ENCODE data around the gene UVRAG.
"Not testable (repeated sequence)": the region's sequence is repeated elsewhere in the genome, so short reads cannot be mapped to it uniquely, and the experiment has no call there.

The UVRAG gene

GRCh38 chr11:76074148-76075095 lies 259.4 kb downstream of the UVRAG start:
- DNase-seq (ENCODE audit: low read depth), result no peak

GRCh38 chr11:76075716-76076115 lies 260.7 kb downstream of the UVRAG start:
- no peak for DNase-seq (ENCODE audit: low read depth)

DNA sequence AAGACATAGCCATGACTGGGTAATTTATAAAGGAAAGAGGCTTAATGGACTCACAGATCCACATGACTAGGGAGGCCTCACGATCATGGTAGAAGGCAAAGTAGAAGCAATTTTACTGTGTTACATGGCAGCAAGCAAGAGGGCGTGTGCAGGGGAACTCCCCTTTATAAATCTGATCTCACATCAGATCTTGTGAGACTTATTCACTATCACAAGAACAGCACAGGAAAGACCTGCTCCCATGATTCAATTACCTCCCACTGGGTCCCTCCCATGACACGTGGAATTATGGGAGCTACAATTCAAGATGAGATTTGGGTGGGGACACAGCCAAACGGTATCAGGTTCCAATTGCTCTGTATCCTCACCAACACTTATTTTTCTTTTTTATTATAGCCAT lies 261.2 kb downstream of the UVRAG start:
- not testable (repeated sequence) for DNase-seq (ENCODE audit: low read depth)

GRCh38 chr11:76076749-76077148 lies 261.7 kb downstream of the UVRAG start:
- no peak for DNase-seq (ENCODE audit: low read depth)

DNA sequence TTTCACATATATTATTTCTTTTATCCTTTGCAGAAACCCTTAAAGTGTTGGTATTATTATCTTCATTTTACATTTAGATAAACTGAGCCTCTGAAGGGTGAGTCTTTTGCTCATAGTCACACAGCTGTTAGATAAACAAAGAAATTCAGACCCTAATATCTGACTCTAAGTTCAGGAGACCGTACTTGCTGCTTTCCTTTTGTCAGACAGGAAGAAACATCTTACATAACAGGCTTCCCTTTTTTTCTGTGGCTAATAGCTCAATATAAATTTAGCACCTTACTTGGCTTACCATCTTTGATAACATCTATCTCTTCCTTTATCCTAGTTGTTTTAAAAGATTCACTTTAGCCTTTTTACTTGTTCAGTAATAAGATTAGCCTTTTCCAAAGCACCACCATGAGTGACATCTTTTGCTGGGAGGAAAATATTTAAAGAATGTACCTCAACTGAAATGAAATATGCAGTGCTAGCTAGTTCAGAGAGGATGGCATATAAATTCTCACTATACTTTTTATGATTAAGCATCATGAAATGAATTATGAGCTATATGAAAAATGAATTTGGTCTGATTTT lies 262.7 kb downstream of the UVRAG start:
- DNase-seq (ENCODE audit: low read depth), result no peak

- DNase-seq (ENCODE audit: low read depth), result not testable (repeated sequence)
Observed at GRCh38 chr11:76081084-76081483, 266.1 kb downstream of the UVRAG start.

DNA sequence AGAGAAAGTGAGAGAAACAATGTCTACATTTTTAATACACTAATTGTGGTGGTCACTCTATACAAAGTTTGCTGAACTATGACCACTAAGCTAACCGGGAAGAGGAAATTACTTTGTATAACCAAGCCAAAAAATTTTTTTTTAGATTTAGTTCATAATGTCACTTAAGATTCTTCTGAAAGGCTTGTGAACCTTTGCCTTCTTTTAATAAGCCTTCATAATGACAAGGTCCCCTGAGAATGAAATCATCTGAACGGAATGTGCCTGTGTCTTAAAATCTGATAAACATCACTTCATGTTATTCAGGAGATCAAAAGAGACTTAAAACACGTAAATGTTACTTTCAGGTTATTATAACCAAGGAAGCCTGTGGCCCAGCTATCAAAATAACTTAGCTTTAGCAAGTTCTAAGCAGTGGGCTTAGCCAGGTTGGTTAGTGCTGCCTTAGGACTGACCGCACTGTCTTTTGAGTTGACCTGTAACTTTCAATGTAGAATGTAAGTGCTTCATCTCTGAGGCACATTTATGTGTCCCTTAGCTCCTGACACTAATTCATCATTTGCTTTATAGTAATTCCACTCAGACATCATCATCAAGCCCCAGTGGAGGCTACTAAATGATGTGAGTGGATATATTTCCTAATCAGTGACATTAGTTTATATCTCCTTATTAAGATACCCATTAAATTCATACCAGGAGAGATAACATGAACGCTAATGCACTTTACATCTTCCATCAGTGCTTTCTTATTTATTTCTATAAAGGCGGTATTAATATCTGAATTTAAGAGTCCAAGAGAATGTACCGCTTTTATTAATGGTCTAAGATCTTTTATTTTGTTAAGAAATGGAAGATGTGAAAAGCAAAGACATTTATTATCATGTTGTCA lies 268.8 kb downstream of the UVRAG start:
- no peak for DNase-seq (ENCODE audit: low read depth)

- DNase-seq (ENCODE audit: low read depth), result no peak
Observed at GRCh38 chr11:76085270-76085669, 270.3 kb downstream of the UVRAG start.

- DNase-seq (ENCODE audit: low read depth), result no peak
Observed at GRCh38 chr11:76086743-76087635, 272.0 kb downstream of the UVRAG start.

DNA sequence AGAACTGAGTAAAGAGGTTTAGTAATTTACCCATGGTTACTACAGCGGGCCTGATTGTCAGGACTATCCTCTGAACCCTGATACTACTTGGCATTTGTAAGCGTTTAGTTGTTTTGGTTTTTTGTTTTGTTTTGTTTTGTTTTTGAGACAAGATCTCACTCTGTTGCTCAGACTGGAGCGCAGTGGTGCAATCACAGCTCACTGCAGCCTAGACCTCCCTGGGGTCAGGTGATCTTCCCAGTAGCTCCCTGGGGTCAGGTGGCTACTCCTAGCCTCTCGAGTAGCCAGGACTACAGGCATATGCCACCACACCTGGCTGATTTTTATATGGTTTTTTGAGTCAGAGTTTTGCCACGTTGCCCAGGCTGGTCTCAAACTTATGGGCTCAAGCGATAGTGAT lies 272.7 kb downstream of the UVRAG start:
- DNase-seq (ENCODE audit: low read depth), result no peak

DNA sequence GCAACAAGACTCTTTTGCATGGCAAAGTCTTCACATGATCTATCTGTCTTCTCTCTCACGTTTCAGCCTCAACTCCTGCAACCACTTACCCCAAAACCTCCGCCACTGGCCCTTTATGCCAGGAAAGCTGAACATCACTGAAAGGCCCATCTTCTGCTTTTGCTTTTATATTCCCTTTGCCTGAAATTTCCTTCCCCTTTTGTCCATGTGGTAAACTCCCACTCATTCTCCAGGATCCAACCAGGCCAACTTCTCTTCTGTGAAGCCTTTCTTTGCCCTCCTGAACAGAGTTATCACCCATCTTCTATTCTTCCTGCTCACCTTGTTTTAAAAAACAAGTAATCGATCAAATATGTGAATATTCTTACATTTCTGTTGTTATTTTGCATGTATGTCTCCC lies 273.5 kb downstream of the UVRAG start:
- DNase-seq (ENCODE audit: low read depth), result no peak

- DNase-seq (ENCODE audit: low read depth), result no peak
Observed at GRCh38 chr11:76090174-76090573, 275.2 kb downstream of the UVRAG start.

GRCh38 chr11:76090821-76091220 lies 275.8 kb downstream of the UVRAG start:
- no peak for DNase-seq (ENCODE audit: low read depth)

- no peak for DNase-seq (ENCODE audit: low read depth)
Observed at GRCh38 chr11:76094740-76095139, 279.7 kb downstream of the UVRAG start.

DNA sequence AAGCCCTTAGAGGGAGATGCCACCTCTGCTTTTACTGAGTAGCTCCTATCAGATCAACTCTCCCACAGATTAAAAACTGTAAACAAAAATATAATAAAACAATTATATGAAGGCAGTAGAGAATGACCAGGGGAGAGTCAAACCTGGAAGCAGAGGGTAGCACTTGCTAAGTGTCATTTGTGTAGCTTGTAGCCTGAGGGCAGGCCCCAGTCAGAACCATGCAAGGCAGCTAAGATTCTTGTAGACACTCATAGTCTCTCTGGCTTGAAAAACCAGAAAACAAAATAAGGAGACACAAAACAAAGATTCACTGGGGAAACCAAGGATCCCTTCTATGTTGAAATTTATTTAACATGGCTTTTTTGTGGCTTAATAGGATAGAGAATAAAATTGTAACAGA lies 280.9 kb downstream of the UVRAG start:
- DNase-seq (ENCODE audit: low read depth), result no peak

GRCh38 chr11:76096552-76096951 lies 281.5 kb downstream of the UVRAG start:
- no peak for DNase-seq (ENCODE audit: low read depth)

DNA sequence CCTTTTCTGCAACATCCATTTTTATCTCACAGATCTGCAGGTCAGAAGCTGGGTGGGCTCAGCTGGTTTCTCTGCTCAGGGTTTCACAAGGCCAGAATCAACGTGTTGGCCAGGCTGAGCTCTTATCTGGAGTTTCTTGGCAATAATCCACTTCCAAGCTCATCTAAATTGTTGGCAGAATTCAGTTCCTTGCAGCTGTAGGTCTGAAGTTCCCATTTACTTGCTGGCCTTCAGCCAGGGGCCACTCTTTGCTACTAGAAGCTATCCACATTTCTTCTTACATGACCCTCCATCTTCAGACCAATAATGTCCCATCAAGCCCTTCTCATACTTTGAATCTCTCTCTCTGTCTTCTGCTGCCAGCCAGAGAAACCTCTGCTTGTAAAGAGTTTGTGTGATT lies 287.8 kb downstream of the UVRAG start:
- DNase-seq (ENCODE audit: low read depth), result no peak

DNA sequence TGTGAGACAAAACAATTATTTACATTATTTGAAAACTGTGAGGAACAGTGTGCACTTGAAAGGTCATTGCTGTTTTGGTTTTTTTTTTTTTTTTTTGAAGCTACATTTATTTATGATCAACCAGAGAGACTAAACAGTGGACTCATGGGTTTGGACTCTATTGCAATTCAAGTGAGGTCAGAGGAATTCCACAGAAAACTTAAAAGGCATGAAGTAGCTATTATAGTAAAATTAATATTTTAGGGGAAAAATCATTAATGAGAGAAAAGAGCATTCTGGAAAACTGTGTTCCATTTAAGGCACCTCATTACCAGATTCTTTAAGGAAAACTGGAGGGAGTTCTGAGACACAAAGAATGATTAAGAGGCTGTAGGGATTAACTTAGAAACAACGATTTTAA lies 288.4 kb downstream of the UVRAG start:
- DNase-seq (ENCODE audit: low read depth), result no peak

DNA sequence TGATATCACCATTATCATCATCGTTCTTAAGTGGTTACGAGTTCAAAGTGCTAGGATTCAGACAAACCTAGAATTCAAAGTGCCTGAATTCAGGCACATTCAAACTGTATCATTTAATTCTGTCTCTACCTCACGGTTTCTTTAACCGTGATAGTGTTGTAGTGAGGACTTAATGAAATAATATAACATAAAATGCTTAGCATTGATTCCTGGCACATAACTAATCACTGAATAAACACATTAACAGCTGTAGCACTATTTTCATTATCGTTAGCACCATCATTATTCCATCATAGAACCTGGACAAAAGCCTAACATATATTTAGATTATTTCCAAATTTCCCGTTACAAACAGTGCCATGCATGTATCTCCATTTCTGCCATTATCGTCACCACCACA lies 289.3 kb downstream of the UVRAG start:
- DNase-seq (ENCODE audit: low read depth), result no peak

DNA sequence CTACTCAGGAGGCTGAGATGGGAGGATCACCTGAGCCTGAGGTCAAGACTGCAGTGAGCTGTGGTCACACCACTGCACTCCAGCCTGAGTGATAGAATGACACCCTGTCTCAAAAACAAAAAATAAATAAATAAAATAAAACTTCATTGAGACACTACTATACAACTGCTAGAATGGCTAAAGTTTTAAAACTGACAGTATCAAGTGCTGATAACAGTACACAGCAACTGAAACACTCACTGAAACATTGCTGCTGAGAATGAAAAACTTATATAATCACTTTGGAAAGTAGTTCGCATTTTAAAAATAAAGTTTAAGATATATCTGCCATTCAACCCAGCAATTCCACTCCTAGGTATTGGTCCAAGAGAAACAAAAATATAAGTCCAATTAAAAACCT lies 290.6 kb downstream of the UVRAG start:
- no peak for DNase-seq (ENCODE audit: low read depth)

- no peak for DNase-seq (ENCODE audit: low read depth)
Observed at GRCh38 chr11:76107971-76108370, 293.0 kb downstream of the UVRAG start.

DNA sequence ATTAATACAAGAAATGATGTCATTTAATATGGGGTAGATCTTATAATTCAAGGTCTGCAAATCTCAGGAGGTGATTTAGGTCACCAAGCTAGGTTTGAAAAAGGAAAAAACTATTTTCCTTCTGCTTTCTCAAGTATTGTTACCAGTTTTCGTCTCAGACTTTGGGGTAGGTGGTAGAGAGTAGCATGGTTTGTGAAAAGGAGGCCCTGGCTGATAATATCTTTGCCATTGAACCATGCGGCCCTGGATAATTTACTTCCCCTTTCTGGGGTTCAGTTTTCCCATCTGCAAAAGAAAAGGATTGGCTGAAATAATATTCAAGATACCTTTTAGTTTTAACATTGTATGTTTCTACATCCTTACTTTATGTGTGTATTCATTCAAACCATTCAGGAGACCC lies 299.2 kb downstream of the UVRAG start:
- DNase-seq (ENCODE audit: low read depth), result no peak

Data from activated T-helper 1 cell treated with Interleukin-2 at 50 U/mL for 16 hours (primary cell).